SH-SY5Y (cell line): ENCODE results near the gene RXFP4.

ENCODE experiments used
- GATA2 ChIP-seq: IDR thresholded peaks from 2 replicates; pipeline ENCODE4 v1.6.1; 2011; ENCODE audit warnings: mild to moderate bottlenecking, low read depth, low read length
- GATA3 ChIP-seq: IDR thresholded peaks from 2 replicates; pipeline ENCODE4 v1.6.1; 2011; ENCODE audit warnings: low read depth, mild to moderate bottlenecking, low read length, moderate library complexity

Gene RXFP4, protein sequence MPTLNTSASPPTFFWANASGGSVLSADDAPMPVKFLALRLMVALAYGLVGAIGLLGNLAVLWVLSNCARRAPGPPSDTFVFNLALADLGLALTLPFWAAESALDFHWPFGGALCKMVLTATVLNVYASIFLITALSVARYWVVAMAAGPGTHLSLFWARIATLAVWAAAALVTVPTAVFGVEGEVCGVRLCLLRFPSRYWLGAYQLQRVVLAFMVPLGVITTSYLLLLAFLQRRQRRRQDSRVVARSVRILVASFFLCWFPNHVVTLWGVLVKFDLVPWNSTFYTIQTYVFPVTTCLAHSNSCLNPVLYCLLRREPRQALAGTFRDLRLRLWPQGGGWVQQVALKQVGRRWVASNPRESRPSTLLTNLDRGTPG

DNA sequence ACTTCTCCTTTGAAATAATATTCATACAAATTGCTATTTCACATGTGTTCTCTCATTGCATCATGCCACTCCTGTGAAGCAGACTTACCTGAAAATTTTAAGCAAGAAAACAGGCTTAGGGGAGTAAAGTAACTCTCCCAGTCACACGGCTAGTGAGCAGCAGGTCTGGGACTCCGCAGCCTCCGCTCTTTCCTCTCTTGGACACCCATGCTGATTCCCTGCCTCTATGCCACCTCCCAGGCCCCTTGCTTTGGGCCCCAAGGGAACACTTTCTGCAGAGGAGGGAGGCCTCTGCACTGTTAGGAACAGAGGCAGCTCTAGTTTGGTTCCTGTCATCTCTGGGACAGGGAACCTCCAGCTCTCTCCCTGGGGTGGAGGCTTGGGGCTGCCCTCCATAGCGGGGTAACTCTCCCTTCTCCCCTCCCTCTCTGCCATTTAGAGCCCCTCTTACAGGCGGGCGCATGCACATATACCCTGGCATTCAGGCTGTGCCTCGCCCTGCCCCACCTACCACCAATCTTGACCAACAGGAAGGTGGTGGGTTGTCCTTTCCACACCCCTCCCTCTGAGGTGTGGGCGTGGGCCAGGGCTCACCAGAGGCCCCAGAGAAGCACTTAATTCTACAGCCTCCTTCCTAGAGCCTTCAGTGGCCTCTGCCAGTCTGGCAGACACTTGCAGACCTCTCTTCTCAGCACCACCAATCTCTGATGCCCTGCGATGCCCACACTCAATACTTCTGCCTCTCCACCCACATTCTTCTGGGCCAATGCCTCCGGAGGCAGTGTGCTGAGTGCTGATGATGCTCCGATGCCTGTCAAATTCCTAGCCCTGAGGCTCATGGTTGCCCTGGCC lies at the start of gene RXFP4:
TSS of gene RXFP4 (plus strand) at position 646 of the 852 bp plus-strand sequence. CDS start at position 718, 72 bp downstream.
- no peak for TF ChIP-seq GATA3
- no peak for TF ChIP-seq GATA2

DNA sequence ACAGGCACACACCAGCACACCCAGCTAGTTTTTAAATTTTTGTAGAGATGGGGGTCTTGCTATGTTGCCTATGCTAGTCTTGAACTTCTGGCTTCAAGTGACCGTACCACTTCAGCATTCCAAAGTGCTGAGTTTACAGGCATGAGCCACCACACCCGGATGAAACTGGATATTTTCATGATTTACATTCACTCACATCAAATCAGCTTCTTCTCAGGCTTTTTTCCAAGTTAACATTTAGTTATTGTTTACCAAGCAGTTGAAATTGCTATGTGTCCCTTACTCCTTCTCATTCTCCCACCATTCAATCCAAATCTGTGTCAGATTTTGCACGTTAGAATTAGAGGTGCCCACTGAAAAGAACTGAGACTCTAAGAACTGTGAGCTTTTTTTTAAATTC lies 48.6 kb upstream of the RXFP4 start:
- TF ChIP-seq GATA3, result no peak
- no peak for TF ChIP-seq GATA2

DNA sequence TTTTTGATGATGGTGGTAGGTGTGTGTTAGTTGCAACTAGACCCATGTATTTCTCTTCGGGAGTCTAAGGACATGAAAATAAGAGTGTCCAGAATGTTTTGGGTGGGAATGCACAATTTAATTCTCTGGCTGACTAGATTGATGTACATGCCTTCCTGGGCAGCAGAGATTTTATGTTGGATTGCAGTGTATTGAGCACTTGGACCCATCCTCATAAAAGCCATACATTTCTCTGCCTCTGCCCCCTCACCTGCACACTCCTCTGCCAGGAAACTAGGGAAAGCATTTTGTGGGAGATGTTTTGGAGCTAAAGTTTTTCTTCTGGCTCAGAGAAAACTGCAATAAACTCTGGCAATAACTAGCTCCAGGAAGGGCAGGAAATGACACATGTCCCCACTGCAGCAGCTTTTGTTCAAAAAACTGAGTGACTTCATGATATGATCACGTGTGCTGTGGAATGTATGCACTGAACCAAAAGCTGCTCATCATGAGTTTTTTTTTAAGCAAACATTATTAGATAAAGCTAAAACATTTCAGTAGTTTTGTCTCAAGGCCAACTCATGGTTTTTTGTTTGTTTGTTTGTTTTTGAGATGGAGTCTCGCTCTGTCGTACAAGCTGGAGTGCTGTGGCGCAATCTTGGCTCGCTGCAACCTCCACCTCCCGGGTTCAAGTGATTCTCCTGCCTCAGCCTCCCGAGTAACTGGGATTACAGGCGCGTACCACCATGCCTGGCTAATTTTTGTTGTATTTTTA lies 47.9 kb upstream of the RXFP4 start:
- TF ChIP-seq GATA2, result no peak

DNA sequence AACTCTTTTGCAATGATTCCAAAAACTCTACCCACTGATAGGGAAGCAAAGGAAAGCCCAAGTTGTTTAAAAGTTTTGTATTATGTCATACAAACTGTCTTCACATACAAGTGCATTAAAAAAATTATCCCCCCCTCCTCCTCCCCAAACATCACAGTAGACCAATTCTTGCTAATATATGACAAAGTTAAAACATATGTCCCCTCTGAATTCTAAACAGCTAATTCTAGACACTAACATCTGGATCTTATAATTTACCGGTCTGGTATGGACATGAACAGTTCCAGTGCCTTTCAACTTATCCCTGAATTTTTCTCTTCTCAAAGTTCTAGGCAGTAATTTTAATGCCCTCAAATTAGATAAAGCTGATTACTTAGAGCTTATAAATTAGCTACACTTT lies 43.7 kb upstream of the RXFP4 start:
- TF ChIP-seq GATA3 (no peak), GATA2 (no peak)

DNA sequence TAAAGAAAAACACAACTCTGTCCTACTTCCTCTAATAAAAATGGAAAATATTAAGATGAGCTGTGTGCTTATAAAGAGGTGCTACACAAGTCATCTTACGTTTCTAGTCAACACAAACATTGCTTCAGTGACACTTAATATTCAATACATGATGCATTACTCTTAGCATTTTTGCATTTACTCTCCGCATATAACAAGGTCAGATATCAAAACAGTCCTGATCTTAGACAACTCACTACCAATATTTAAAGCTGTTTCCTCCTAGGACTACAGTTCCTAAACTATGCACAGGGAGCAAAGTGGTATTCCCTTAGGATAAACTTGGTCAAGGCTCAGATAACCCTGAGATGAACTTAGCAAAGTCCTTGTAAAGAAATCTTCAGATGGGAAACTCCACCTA lies 42.5 kb upstream of the RXFP4 start:
- TF ChIP-seq GATA3, result no peak
- TF ChIP-seq GATA2, result no peak

- TF ChIP-seq GATA2, result no peak
- no peak for TF ChIP-seq GATA3
These were observed 41.8 kb upstream of the RXFP4 start for GRCh38 chr1:155899683-155900082.

DNA sequence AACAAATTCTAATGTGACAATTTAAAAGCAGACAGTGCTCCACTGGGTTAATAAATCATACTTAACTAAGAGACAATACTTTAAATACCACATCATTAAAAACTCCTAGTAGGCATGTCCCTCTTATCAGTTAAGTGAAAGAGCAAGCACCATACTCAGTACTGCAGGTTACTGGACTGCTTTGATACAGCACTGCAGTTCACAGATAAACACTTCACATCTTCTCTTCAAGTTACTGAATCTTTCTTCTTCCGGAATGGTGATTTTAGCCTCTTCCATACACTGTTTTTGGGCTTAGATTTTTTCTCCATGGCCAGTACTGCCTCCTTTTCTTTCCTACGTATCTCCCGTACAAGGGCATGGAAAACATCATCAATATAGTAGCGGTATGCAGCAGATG lies 41.3 kb upstream of the RXFP4 start:
- TF ChIP-seq GATA2, result no peak
- TF ChIP-seq GATA3, result no peak

DNA sequence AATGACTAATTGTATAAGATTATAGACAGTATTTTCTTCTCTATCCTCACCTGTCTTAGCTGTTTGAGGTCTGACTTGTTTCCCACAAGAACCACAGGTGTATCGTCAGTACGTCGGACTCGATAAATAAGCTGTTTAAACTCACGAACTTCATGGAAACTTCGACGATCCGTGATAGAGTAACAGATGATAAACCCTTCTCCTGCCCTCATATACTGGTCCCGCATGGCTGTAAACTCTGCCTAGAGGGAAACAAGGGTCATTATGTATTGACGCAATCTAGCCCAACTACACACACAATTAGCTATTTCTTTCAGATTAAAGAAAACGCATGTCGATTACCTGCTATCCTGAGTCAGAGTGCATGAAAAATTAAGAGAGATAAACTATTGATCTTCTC lies 37.2 kb upstream of the RXFP4 start:
- TF ChIP-seq GATA3, result no peak
- no peak for TF ChIP-seq GATA2

DNA sequence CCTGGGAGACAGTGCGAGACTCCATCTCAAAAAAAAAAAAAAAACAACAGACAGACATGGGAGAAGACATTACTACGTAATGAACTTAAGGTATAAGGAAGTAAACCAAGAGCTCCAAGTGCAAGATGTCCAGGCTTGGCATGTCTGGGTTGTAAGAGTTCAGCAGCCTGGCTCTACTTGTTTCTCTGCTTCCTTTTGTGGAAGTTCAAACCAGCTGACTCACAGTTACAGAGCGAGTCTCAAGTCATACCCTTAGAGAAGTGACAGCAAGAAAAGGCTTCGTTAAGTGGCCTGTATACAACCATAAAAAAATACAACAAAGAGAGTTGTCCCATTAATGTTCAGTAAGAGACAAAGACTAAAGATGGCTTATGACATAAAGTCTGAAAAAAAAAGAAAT lies 31.5 kb upstream of the RXFP4 start:
- TF ChIP-seq GATA3 (no peak), GATA2 (no peak)

GRCh38 chr1:155910621-155911121 lies 30.8 kb upstream of the RXFP4 start:
- no peak for TF ChIP-seq GATA3
- no peak for TF ChIP-seq GATA2

- TF ChIP-seq GATA3 (no peak), GATA2 (no peak)
These were observed 30.0 kb upstream of the RXFP4 start, which contains the start of gene RIT1 for GRCh38 chr1:155911156-155912055. TSS of gene RIT1 (minus strand) at chr1:155911349. CDS start at chr1:155910761, 588 bp downstream.

DNA sequence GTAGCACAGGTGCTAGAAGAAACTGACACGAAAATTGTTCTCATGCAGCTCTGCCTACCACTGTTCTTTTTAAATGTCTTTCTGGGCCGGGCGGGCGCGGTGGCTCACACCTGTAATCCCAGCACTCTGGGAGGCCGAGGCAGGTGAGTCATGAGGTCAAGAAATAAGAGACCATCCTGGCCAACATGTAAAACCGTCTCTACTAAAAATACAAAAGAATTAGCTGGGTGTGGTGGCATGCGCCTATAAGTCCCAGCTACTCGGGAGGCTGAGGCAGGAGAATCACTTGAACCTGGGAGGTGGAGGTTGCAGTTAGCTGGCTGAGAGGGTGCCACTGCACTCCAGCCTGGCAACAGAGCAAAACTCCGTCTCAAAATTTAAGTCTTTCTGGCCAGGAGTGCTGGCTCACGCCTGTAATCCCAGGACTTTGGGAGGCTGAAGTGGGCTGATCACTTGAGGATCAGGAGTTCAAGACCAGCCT lies 29.3 kb upstream of the RXFP4 start:
- TF ChIP-seq GATA3, result no peak
- TF ChIP-seq GATA2, result no peak
